Breast epithelium (tissue), 3 donors: Measurements from ENCODE around the gene PTPRN2.

ENCODE experiments used
- POLR2A ChIP-seq: fragments of 450-650 bp; IDR thresholded peaks from one replicate; pipeline ENCODE4 v1.6.1; 2016; ENCODE audit warnings: antibody characterized with exemption, mild to moderate bottlenecking, moderate library complexity
- TF ChIP-seq, protein P1 (sequence below), 3 donors: fragments of 450-650 bp; IDR thresholded peaks; one replicate each; pipeline ENCODE4 v1.5.1; 2016 to 2017; ENCODE audit warnings: antibody characterized with exemption in 3 of 3, mild to moderate bottlenecking in 3 of 3, moderate library complexity in 3 of 3

DNA sequence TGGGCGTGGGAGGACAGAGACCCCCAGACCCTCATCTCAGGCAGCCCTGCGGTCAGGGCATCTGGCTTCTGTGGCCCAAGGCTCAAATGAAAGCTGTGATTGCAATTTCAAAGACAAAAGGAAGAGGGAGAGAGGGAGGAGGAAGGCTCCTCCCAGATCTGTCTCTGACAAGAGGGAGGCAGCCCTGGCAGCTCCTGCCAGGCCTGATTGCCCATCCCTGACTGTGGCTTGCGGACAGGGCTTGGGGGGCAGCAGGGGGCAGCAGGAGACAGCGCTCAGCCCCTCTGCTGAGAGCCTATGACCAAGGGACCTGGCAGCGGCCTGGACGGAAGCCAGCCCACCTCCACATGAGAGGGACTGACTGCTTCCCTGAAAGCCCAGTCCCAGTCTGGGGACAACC is 91.8 kb downstream of the PTPRN2 start:
- TF ChIP-seq, protein P1, sequence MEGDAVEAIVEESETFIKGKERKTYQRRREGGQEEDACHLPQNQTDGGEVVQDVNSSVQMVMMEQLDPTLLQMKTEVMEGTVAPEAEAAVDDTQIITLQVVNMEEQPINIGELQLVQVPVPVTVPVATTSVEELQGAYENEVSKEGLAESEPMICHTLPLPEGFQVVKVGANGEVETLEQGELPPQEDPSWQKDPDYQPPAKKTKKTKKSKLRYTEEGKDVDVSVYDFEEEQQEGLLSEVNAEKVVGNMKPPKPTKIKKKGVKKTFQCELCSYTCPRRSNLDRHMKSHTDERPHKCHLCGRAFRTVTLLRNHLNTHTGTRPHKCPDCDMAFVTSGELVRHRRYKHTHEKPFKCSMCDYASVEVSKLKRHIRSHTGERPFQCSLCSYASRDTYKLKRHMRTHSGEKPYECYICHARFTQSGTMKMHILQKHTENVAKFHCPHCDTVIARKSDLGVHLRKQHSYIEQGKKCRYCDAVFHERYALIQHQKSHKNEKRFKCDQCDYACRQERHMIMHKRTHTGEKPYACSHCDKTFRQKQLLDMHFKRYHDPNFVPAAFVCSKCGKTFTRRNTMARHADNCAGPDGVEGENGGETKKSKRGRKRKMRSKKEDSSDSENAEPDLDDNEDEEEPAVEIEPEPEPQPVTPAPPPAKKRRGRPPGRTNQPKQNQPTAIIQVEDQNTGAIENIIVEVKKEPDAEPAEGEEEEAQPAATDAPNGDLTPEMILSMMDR (IDR thresholded peaks at IDR 0.05) = no peak
- TF ChIP-seq POLR2A = no peak
